HepG2 (cell line): Measurements from ENCODE around the gene PNMA6F. TPM values are rescaled to one million over a fixed set of nuclear protein-coding genes. Genes with fewer than 3 reads are reported as not detected.

Source experiments
- ATAC-seq: fragments of 200-7000 bp; cut with Tn5 transposase; 3 replicates; pipeline ENCODE4 v1.9.1; 2020; ENCODE audit warnings: mild to moderate bottlenecking, moderate library complexity
- BruUV-seq: library from RNA; stranded (reverse); fragments of 400-500 nt; replicated peaks from 2 replicates; lab custom pipeline; 2021; lab: Mats Ljungman, UMichigan
- CTCF ChIA-PET: fragments of 300-600 bp; formaldehyde crosslinking; extraction: SDS; loops from one replicate; lab custom pipeline; 2021; ENCODE audit warnings: low total read pairs, inconsistent platforms, low intra/inter-chr PET ratio; lab: Yijun Ruan, JAX
- POLR2A ChIA-PET: fragments of 350-600 bp; sonication (Branson Sonifier 250); formaldehyde crosslinking; loops from one replicate; lab custom pipeline; 2020; ENCODE audit warnings: antibody characterized with exemption, inconsistent platforms; lab: Yijun Ruan, JAX
- DNase-seq: peaks from one replicate; pipeline ENCODE4 v3.0.0-alpha.2; 2015; ENCODE audit warnings: low spot score
- FAIRE-seq: peaks from 3 replicates; lab custom pipeline; 2011; peaks lifted over from hg19 to GRCh38; lab: Jason Lieb, UNC
- H2AFZ ChIP-seq: one replicate; pipeline ENCODE4 v1.6.1; 2011; ENCODE audit warnings: low read length, inconsistent platforms
- H3K27ac ChIP-seq: fragments of 300-600 bp; 3 replicates; pipeline ENCODE4 v1.8.0; 2011; ENCODE audit warnings: mixed run types, mild to moderate bottlenecking, mixed read lengths, low read length, inconsistent platforms; ENCODE audit not compliant: insufficient read depth; ENCODE audit errors: extremely low read length
- H3K27me3 ChIP-seq, 2 experiments: fragments of 200-600 bp in 1 of 2; 2 replicates in 1 of 2; 3 replicates in 1 of 2; pipeline versions ENCODE4 v1.6.0 to v1.8.0; 2011; ENCODE audit warnings: low read length in 2 of 2, mild to moderate bottlenecking in 2 of 2, moderate library complexity in 2 of 2, inconsistent platforms in 1 of 2; ENCODE audit not compliant: insufficient read depth in 2 of 2, control insufficient read depth in 1 of 2
- H3K36me3 ChIP-seq, 2 experiments: fragments of 200-600 bp in 1 of 2; replicated peaks in 1 of 2; 2 replicates in 1 of 2; 3 replicates in 1 of 2; pipeline versions ENCODE4 v1.5.1 to v1.8.0; 2011; ENCODE audit warnings: low read length in 2 of 2, inconsistent platforms in 1 of 2; ENCODE audit not compliant: insufficient read depth in 2 of 2, control insufficient read depth in 1 of 2
- H3K4me1 ChIP-seq: 2 replicates; pipeline ENCODE4 v1.5.1; 2012; ENCODE audit warnings: low read length, inconsistent platforms; ENCODE audit not compliant: insufficient read depth
- H3K4me2 ChIP-seq: 2 replicates; pipeline ENCODE4 v1.6.0; 2011; ENCODE audit warnings: low read depth, low read length, inconsistent platforms
- H3K4me3 ChIP-seq, 3 experiments: fragments of 200-600 bp in 1 of 3; sonication (generic), shearing (Covaris generic) in 1 of 3; replicated peaks in 1 of 3; 2 replicates each; pipeline ENCODE4 v1.5.1; 2011 to 2016; ENCODE audit warnings: low read length in 3 of 3, inconsistent platforms in 2 of 3, low read depth in 2 of 3, mild to moderate bottlenecking in 2 of 3, control low read depth in 1 of 3, mixed read lengths in 1 of 3; ENCODE audit not compliant: insufficient read depth in 1 of 3
- H3K79me2 ChIP-seq: one replicate; pipeline ENCODE4 v1.6.1; 2011; ENCODE audit warnings: low read length, inconsistent platforms; ENCODE audit not compliant: insufficient read depth
- H3K9ac ChIP-seq: 2 replicates; pipeline ENCODE4 v1.6.0; 2011; ENCODE audit warnings: mild to moderate bottlenecking, low read depth, low read length, inconsistent platforms; ENCODE audit not compliant: insufficient read depth
- H3K9me3 ChIP-seq: 2 replicates; pipeline ENCODE4 v1.5.1; 2012; ENCODE audit warnings: mild to moderate bottlenecking, low read length
- H4K20me1 ChIP-seq: 2 replicates; pipeline ENCODE4 v1.6.0; 2011; ENCODE audit warnings: inconsistent platforms, mild to moderate bottlenecking, low read length, moderate library complexity; ENCODE audit not compliant: insufficient read depth
- ATF5 ChIP-seq: sonication (generic); formaldehyde crosslinking; IDR thresholded peaks from 2 replicates; pipeline ENCODE4 v1.4.0; 2020; ENCODE audit warnings: mild to moderate bottlenecking, low read depth, missing genetic modification reagents
- CSRNP2 ChIP-seq: sonication (generic); formaldehyde crosslinking; conservative IDR thresholded peaks from 2 replicates; pipeline ENCODE4 v1.8.0; 2022; ENCODE audit warnings: low read depth, missing genetic modification reagents
- JDP2 ChIP-seq: sonication (generic); formaldehyde crosslinking; IDR thresholded peaks from 2 replicates; pipeline ENCODE4 v1.8.1; 2022; ENCODE audit warnings: missing genetic modification reagents, borderline replicate concordance
- TIGD3 ChIP-seq: sonication (generic); formaldehyde crosslinking; IDR thresholded peaks from 2 replicates; pipeline ENCODE4 v1.5.1; 2020; ENCODE audit warnings: mild to moderate bottlenecking, missing genetic modification reagents, borderline replicate concordance
- ZNF292 ChIP-seq: sonication (generic); formaldehyde crosslinking; IDR thresholded peaks from 2 replicates; pipeline ENCODE4 v1.8.1; 2022; ENCODE audit warnings: mild to moderate bottlenecking, low read depth, missing genetic modification reagents, borderline replicate concordance
- WGBS: methylation state at CpG from one replicate; pipeline ENCODE4 v1.1.6; 2017; ENCODE audit warnings: low lambda C conversion rate; 5-methylcytosine and 5-hydroxymethylcytosine counted together
- in situ Hi-C: cut with HindIII; loops from 2 replicates; pipeline ENCODE4 v1.10.0; 2017; ENCODE audit warnings: low pct_unique_long_range_greater_than_20kb; ENCODE audit not compliant: extremely low pct_ligation_motif_present
- intact Hi-C: fragments of 100-400 bp; cut with micrococcal nuclease; formaldehyde crosslinking; loops from one replicate; pipeline ENCODE4 v1.10.0; 2022; ENCODE audit not compliant: unreplicated experiment
- polyA plus RNA-seq, 8 experiments: library from polyadenylated mRNA; depleted of rRNA in 3 of 8; stranded (reverse) in 7 of 8; unstranded in 1 of 8; fragments of >200 nt; fragmentation: Illumina TruSeq in 4 of 8; extraction: Trizol in 4 of 8; gene quantifications; 2 replicates each; pipeline versions ENCODE4 v1.2.1 to v1.2.3, GENCODE V29; 2011 to 2016; ENCODE audit warnings: low read depth in 4 of 8, missing spikeins in 1 of 8, mixed read lengths in 1 of 8; ENCODE audit not compliant: insufficient read depth in 1 of 8
- total RNA-seq, 5 experiments: library from RNA; depleted of rRNA; stranded (reverse); fragments of >200 nt; fragmentation: Illumina TruSeq; extraction: Trizol; gene quantifications; 2 replicates each; pipeline ENCODE4 v1.2.3, GENCODE V29; 2016; ENCODE audit warnings: low read depth in 1 of 5
- TF ChIP-seq, protein P1 (sequence below): sonication (generic); formaldehyde crosslinking; IDR thresholded peaks from 2 replicates; pipeline ENCODE4 v1.4.0; 2020; ENCODE audit warnings: missing genetic modification reagents, mild to moderate bottlenecking, borderline replicate concordance
- TF ChIP-seq, protein P2 (sequence below): sonication (generic); formaldehyde crosslinking; IDR thresholded peaks from 2 replicates; pipeline ENCODE4 v1.4.0; 2020; ENCODE audit warnings: missing genetic modification reagents

PNMA6F gene
- total and polyA plus RNA-seq, 2 of the 13 experiments (the other 11 are each of a cell fraction or from before 2014, with no cell fraction given): not detected

DNA sequence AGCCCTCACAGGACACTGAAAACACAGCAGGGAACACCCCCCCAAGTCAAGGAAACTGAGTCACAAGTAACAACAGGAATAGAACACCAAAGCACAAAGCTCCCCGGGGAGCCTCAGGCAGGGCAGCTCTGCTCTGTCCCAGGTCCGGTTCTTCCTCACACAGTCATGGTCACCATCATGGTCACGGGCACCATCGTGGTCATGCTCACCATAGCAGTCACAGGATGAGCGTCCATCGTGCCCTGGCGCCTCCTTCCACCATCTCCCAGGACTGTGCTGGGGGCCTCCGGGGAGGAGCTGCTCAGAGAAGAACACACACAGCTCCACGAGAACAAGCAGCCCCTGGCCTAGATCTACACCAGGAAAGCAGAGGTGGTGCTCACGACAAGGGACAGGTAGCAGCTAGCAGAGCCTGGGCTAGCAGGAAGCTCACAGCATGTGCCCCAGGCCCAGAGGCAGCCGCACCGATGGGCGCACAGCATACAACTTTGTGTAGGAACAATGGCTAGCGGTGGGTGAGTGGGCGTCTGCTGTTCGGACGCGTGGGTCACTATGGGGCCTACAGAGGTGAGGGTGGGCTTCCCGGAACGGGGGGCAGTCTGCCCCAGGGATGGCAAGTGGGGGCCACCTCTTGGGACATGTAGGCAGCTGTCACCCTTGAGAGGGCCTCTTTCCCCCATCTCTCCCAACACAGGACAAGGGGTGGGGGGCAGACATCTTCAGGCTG lies 3.4 kb downstream of the PNMA6F start (continued):
- TF ChIP-seq, protein P1, sequence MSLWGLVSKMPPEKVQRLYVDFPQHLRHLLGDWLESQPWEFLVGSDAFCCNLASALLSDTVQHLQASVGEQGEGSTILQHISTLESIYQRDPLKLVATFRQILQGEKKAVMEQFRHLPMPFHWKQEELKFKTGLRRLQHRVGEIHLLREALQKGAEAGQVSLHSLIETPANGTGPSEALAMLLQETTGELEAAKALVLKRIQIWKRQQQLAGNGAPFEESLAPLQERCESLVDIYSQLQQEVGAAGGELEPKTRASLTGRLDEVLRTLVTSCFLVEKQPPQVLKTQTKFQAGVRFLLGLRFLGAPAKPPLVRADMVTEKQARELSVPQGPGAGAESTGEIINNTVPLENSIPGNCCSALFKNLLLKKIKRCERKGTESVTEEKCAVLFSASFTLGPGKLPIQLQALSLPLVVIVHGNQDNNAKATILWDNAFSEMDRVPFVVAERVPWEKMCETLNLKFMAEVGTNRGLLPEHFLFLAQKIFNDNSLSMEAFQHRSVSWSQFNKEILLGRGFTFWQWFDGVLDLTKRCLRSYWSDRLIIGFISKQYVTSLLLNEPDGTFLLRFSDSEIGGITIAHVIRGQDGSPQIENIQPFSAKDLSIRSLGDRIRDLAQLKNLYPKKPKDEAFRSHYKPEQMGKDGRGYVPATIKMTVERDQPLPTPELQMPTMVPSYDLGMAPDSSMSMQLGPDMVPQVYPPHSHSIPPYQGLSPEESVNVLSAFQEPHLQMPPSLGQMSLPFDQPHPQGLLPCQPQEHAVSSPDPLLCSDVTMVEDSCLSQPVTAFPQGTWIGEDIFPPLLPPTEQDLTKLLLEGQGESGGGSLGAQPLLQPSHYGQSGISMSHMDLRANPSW (CRISPR knock-in tag): no peak
- TF ChIP-seq, protein P2, sequence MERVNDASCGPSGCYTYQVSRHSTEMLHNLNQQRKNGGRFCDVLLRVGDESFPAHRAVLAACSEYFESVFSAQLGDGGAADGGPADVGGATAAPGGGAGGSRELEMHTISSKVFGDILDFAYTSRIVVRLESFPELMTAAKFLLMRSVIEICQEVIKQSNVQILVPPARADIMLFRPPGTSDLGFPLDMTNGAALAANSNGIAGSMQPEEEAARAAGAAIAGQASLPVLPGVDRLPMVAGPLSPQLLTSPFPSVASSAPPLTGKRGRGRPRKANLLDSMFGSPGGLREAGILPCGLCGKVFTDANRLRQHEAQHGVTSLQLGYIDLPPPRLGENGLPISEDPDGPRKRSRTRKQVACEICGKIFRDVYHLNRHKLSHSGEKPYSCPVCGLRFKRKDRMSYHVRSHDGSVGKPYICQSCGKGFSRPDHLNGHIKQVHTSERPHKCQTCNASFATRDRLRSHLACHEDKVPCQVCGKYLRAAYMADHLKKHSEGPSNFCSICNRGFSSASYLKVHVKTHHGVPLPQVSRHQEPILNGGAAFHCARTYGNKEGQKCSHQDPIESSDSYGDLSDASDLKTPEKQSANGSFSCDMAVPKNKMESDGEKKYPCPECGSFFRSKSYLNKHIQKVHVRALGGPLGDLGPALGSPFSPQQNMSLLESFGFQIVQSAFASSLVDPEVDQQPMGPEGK (CRISPR knock-in tag): no peak
- TF ChIP-seq JDP2 (CRISPR knock-in tag): no peak

DNA sequence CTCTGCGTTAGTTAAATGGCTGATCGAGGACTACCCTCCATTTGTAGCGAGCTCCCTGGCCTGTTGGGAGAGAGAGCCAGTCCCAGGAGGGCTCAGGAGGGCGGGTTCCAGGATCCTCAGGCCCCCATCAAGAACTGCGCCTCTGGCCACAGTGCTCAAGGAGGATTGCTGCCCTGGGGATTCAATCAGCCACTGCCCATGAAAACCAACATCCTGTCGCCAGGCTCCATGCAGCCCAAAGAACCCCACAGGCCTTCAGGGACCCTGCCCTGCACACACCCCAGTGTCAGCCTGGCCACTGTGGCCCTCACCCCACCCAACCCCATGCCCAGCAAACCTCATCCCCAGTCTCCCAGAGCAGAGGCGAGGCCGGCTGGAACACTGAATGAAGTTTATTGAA lies 4.3 kb downstream of the PNMA6F start:
- FAIRE-seq: no peak
- H3K4me1 ChIP-seq: no peaks in the 10 kb centered on the region
- H4K20me1 ChIP-seq: no peaks in the 10 kb centered on the region
- ChIA-PET CTCF (no interaction called here), POLR2A (no interaction called here)
- no peaks in the 10 kb centered on the region for H3K9me3 ChIP-seq
- no peak for DNase-seq
- no peak overlapping the region for H2AFZ ChIP-seq
- BruUV-seq: no TSS peak
- no CpG with 5 or more reads among the region's 8 CpGs for WGBS
- no peaks in the 10 kb centered on the region for H3K36me3 ChIP-seq
- no peak overlapping the region for H3K4me2 ChIP-seq
- no peak overlapping the region for H3K9ac ChIP-seq
- in situ Hi-C loops: no loop called here
- no peaks in the 10 kb centered on the region for H3K79me2 ChIP-seq
- no peak for ATAC-seq
- H3K27me3 ChIP-seq: no peaks in the 10 kb centered on the region
- intact Hi-C loops: no loop called here
- H3K27ac ChIP-seq: no peak overlapping the region
- no peak overlapping the region for H3K4me3 ChIP-seq
- TF ChIP-seq CSRNP2 (CRISPR knock-in tag): no peak
- no peak for TF ChIP-seq TIGD3 (CRISPR knock-in tag)
- no peak for TF ChIP-seq ZNF292 (CRISPR knock-in tag)
- no peak for TF ChIP-seq ATF5 (CRISPR knock-in tag)
